GM23248 (cell line): ENCODE data around the gene NLGN4X.

Experiments used
- EZH2 ChIP-seq: fragments of 200-600 bp; sonication (generic); IDR thresholded peaks from 2 replicates; pipeline ENCODE4 v1.6.1; 2018; ENCODE audit warnings: antibody characterized with exemption, mild to moderate bottlenecking; ENCODE audit not compliant: insufficient read depth, poor library complexity, severe bottlenecking
- EZH2phosphoT487 ChIP-seq: fragments of 200-600 bp; sonication (generic); IDR thresholded peaks from 2 replicates; pipeline ENCODE4 v1.6.1; 2018; ENCODE audit warnings: antibody characterized with exemption, moderate library complexity, mild to moderate bottlenecking, low read depth; ENCODE audit not compliant: insufficient read depth

GRCh38 chrX:5876984-5877596 lies 351.6 kb downstream of the NLGN4X start:
- TF ChIP-seq EZH2phosphoT487 (no peak), EZH2 (no peak)
